ENCODE measurements around the gene ERCC4. TPM values are rescaled to one million over a fixed set of nuclear protein-coding genes. Genes with fewer than 3 reads are reported as not detected.
A peak's percentile ranks its signal among the peaks of the same experiment; 100 is the strongest.

Gene ERCC4
- total and polyA plus RNA-seq, 9 donors: 2.8 to 21.4 (median 14.0) TPM

DNA sequence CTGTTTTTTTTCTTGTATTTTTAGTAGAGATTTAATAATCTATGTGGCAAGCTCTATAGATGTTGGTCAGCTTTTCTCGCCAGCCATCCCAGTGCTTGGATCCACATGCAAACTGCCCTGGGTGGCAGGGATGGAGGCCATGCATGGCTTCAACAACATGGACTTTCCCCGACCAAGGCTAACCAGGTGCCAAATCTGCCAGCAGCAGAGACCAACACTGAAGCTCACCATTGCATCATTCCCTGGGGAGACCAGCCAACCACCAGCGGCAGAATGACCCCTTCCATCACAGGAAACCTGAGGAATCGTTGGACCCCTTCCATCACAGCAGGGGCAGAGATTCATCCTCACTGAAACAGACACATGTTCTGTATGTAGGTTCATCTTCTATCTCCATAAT lies 27.7 kb upstream of the ERCC4 start:
- WGBS, 3 donors: 58 to 74% (median 64%) methylated on average over 4 of the region's 4 CpGs
- intact Hi-C loops (cut with DNase I): no loop called here
- TF ChIP-seq POLR2A (IDR thresholded peaks at IDR 0.05) (no peak), EP300 (IDR thresholded peaks at IDR 0.05) (no peak)
- TF ChIP-seq, protein P1, sequence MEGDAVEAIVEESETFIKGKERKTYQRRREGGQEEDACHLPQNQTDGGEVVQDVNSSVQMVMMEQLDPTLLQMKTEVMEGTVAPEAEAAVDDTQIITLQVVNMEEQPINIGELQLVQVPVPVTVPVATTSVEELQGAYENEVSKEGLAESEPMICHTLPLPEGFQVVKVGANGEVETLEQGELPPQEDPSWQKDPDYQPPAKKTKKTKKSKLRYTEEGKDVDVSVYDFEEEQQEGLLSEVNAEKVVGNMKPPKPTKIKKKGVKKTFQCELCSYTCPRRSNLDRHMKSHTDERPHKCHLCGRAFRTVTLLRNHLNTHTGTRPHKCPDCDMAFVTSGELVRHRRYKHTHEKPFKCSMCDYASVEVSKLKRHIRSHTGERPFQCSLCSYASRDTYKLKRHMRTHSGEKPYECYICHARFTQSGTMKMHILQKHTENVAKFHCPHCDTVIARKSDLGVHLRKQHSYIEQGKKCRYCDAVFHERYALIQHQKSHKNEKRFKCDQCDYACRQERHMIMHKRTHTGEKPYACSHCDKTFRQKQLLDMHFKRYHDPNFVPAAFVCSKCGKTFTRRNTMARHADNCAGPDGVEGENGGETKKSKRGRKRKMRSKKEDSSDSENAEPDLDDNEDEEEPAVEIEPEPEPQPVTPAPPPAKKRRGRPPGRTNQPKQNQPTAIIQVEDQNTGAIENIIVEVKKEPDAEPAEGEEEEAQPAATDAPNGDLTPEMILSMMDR (IDR thresholded peaks at IDR 0.05): no peak

GRCh38 chr16:13895516-13895915 lies 24.4 kb upstream of the ERCC4 start:
- H3K4me1 ChIP-seq (ENCODE audit: insufficient read depth): no peaks in the 10 kb centered on the region
- no peak overlapping the region for H3K27ac ChIP-seq
- no peak for DNase-seq
- H3K36me3 ChIP-seq: no peaks in the 10 kb centered on the region
- H3K4me3 ChIP-seq: no peak overlapping the region
- intact Hi-C loops (cut with DNase I): no loop called here
- H3K9me3 ChIP-seq: no peaks in the 10 kb centered on the region
- TF ChIP-seq POLR2A (IDR thresholded peaks at IDR 0.05): no peak
- TF ChIP-seq, protein P1 (IDR thresholded peaks at IDR 0.05): no peak
- no peak for TF ChIP-seq EP300 (IDR thresholded peaks at IDR 0.05)
- H3K27me3 ChIP-seq: no peaks in the 10 kb centered on the region
- WGBS, 3 donors: 82 to 89% (median 85%) methylated on average over 1 of the region's 1 CpG

More for the DNA sequence above, 27.7 kb upstream of the ERCC4 start:
- Histone ChIP-seq H3K27me3 (no peaks in the 10 kb centered on the region), H3K36me3 (no peaks in the 10 kb centered on the region), H3K9me3 (no peaks in the 10 kb centered on the region), H3K4me3 (no peak overlapping the region), H3K27ac (no peak overlapping the region), H3K4me1 (ENCODE audit: insufficient read depth) (no peaks in the 10 kb centered on the region)
- DNase-seq: no peak

DNA sequence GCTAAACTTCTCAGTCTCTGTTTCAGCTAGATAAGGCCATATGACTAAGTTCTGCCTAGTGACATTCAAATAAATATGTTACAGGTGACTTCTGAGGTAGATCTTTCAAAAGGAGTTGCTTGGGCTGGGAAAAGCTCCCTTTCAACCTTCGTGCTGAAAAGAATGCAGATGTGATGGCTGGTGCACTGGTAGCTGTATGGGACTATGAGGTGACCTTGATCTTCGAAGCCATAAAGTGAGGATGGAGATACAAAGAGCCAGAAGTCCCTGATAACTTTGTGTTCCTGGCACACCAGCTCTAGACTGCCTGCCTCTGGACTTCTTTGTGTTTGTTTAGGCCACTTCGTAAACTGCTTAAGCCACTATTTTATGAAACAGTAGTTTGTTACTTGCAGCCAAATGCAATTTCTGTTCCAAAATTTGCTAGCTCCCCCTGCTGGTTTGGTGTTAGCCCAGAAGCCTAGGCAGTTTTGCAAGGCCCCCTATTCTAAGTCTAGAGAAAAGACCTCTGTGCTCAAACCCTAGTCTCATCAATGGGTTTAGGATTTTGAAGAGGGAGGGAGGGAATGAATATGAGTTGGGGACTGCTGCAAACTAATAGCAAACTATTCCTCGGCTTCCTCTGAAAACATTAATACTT lies 23.3 kb upstream of the ERCC4 start:
- DNase-seq: no peak
- WGBS, 3 donors: 57 to 70% (median 61%) methylated on average over 4 of the region's 4 CpGs
- Histone ChIP-seq H3K4me3 (no peak overlapping the region), H3K27ac (no peak overlapping the region), H3K9me3 (no peaks in the 10 kb centered on the region), H3K4me1 (ENCODE audit: insufficient read depth) (no peaks in the 10 kb centered on the region), H3K27me3 (no peaks in the 10 kb centered on the region), H3K36me3 (no peaks in the 10 kb centered on the region)
- TF ChIP-seq POLR2A (IDR thresholded peaks at IDR 0.05): no peak
- TF ChIP-seq, protein P1 (IDR thresholded peaks at IDR 0.05): no peak
- TF ChIP-seq EP300 (IDR thresholded peaks at IDR 0.05): no peak
- intact Hi-C loops (cut with DNase I): no loop called here

DNA sequence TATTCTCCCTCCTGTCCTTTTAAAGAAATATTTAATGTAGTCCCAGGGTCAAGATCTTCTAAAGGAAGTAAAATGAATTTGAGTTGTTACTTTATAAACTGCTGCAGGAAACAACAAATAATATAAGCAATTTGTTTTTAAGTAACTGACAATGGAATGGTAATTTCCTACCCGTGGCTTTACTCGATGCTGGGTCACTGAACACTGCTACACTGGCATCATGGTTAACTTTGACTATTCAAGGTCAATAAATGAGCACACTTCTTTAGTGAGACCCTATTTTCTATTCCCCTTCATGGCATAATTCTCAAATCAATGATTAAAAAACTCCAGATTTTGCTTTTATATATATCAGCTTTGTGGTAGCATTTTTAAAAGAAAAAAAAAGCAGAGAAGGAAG lies 22.1 kb upstream of the ERCC4 start:
- Histone ChIP-seq H3K27me3 (no peaks in the 10 kb centered on the region), H3K36me3 (no peaks in the 10 kb centered on the region), H3K27ac (no peak overlapping the region), H3K4me1 (ENCODE audit: insufficient read depth) (peaks cover 2% of the 10 kb centered on the region), H3K9me3 (no peaks in the 10 kb centered on the region), H3K4me3 (no peak overlapping the region)
- WGBS, 3 donors: 9 to 16% (median 13%) methylated on average over 2 of the region's 2 CpGs
- intact Hi-C loops (cut with DNase I): no loop called here
- TF ChIP-seq EP300 (IDR thresholded peaks at IDR 0.05) (no peak), POLR2A (IDR thresholded peaks at IDR 0.05) (no peak)
- DNase-seq: no peak

DNA sequence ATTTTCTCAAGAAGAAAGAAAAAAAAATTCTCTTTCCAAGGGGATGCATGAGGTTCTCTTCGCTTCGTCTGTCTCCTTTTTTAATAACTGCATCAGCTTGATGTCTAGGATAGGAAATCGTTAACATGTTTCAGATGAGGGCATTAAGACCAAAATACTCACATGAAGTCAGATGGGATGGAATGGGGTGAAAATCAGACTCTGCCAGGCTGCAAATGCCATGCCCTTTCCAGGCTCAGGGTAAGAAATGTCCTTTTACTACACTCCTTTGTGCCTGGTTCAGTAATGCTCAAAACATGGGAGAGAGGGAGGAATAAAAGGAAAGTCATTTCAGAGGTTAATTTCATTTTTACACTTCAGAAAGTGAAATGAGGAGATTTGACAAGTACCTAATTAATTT lies 21.7 kb upstream of the ERCC4 start:
- Histone ChIP-seq H3K27ac (peak overlapping the region in 1 of 2 donors; percentile 4), H3K36me3 (no peaks in the 10 kb centered on the region), H3K27me3 (no peaks in the 10 kb centered on the region), H3K4me1 (ENCODE audit: insufficient read depth) (peaks cover 2% of the 10 kb centered on the region), H3K4me3 (no peak overlapping the region), H3K9me3 (no peaks in the 10 kb centered on the region)
- TF ChIP-seq, protein P1 (IDR thresholded peaks at IDR 0.05): no peak
- TF ChIP-seq EP300 (IDR thresholded peaks at IDR 0.05): no peak
- no peak for TF ChIP-seq POLR2A (IDR thresholded peaks at IDR 0.05)
- intact Hi-C loops (cut with DNase I): no loop called here
- no peak for DNase-seq
- 59 to 67% (median 67%) methylated on average over 3 of the region's 3 CpGs for WGBS, 3 donors

Data from ovary (tissue), 9 donors.